HG03457 (cell line): ENCODE results near the gene ZNF536.
"Not testable (repeated sequence)": the region's sequence is repeated elsewhere in the genome, so short reads cannot be mapped to it uniquely, and the experiment has no call there.

ENCODE experiments used
- ATAC-seq: cut with Tn5 transposase; IDR thresholded peaks from one replicate; pipeline ENCODE4 v1.9.1; 2021; ENCODE audit warnings: moderate number of reproducible peaks; ENCODE audit not compliant: unreplicated experiment

ZNF536 gene

GRCh38 chr19:30443531-30444252 is 71.5 kb downstream of the ZNF536 start:
- no peak for ATAC-seq

- ATAC-seq: no peak
Measured at GRCh38 chr19:30444253-30444671, 72.1 kb downstream of the ZNF536 start.

GRCh38 chr19:30444686-30445232 is 72.6 kb downstream of the ZNF536 start:
- ATAC-seq: no peak

- ATAC-seq: no peak
Measured at GRCh38 chr19:30445385-30445784, 73.2 kb downstream of the ZNF536 start.

GRCh38 chr19:30446120-30446519 is 73.9 kb downstream of the ZNF536 start:
- not testable (repeated sequence) for ATAC-seq

- no peak for ATAC-seq
Measured at GRCh38 chr19:30446850-30447552, 74.8 kb downstream of the ZNF536 start.

GRCh38 chr19:30447553-30447870 is 75.3 kb downstream of the ZNF536 start:
- ATAC-seq: no peak

- ATAC-seq: no peak
Measured at GRCh38 chr19:30448386-30449077, 76.3 kb downstream of the ZNF536 start.

GRCh38 chr19:30449078-30449590 is 77.0 kb downstream of the ZNF536 start:
- no peak for ATAC-seq

GRCh38 chr19:30449673-30450072 is 77.5 kb downstream of the ZNF536 start:
- no peak for ATAC-seq

- no peak for ATAC-seq
Measured at GRCh38 chr19:30450100-30450499, 77.9 kb downstream of the ZNF536 start.

- ATAC-seq: no peak
Measured at GRCh38 chr19:30450835-30451321, 78.7 kb downstream of the ZNF536 start.

GRCh38 chr19:30452931-30453330 is 80.7 kb downstream of the ZNF536 start:
- no peak for ATAC-seq

- ATAC-seq: no peak
Measured at GRCh38 chr19:30453743-30454142, 81.6 kb downstream of the ZNF536 start.

GRCh38 chr19:30455881-30456280 is 83.7 kb downstream of the ZNF536 start:
- no peak for ATAC-seq

GRCh38 chr19:30457484-30457883 is 85.3 kb downstream of the ZNF536 start:
- no peak for ATAC-seq

- no peak for ATAC-seq
Measured at GRCh38 chr19:30459859-30460258, 87.7 kb downstream of the ZNF536 start.

GRCh38 chr19:30464162-30464561 is 92.0 kb downstream of the ZNF536 start:
- no peak for ATAC-seq

GRCh38 chr19:30466598-30466997 is 94.4 kb downstream of the ZNF536 start:
- ATAC-seq: not testable (repeated sequence)

- no peak for ATAC-seq
Measured at GRCh38 chr19:30467239-30467638, 95.1 kb downstream of the ZNF536 start.

GRCh38 chr19:30469774-30470173 is 97.6 kb downstream of the ZNF536 start:
- no peak for ATAC-seq
